ENCODE measurements around the gene KRT15. TPM values are rescaled to one million over a fixed set of nuclear protein-coding genes. Genes with fewer than 3 reads are reported as not detected.

The KRT15 gene
- total and polyA plus RNA-seq, 9 of the 15 experiments (the other 6 are each of a cell fraction or from before 2014, with no cell fraction given), result 0.28 to 4.4 (median 0.56) TPM

- H3K9me3 ChIP-seq (replicated peaks; ENCODE audit: control insufficient read depth, insufficient read depth, low read depth, low read length), result no peaks in the 10 kb centered on the region
- peak overlapping the region; percentile 87 for H3K4me2 ChIP-seq (ENCODE audit: insufficient read depth, low read length)
- peaks cover 20% of the 10 kb centered on the region; the same call in 1 of the 3 replicates for H3K36me3 ChIP-seq (ENCODE audit: control insufficient read depth, insufficient read depth, low read length)
- peak overlapping the region; percentile 62 to 86 for H3K9ac ChIP-seq (ENCODE audit: insufficient read depth in 1 of 2, low read depth in 2 of 2, low read length in 2 of 2)
- ChIA-PET CTCF (ENCODE audit: low intra/inter-chr PET ratio) (interaction anchor here (0.6 kb wide), 1 partner anchor 174 kb away, joined by 3 read pairs; no protein-coding TSS in a partner anchor), POLR2A (interaction anchor here (0.7 to 4.3 kb wide), 7 partner anchors 8 to 711 kb away, joined by 3 to 23 read pairs (median 7); partner anchors contain the start of genes EIF1 and KRT15)
- 42% methylated on average over 9 of the region's 10 CpGs for whole genome bisulfite sequencing (ENCODE audit: insufficient coverage, low coverage, missing lambda C conversion rate)
- ATAC-seq, result no peak
- peaks cover 45 to 70% of the 10 kb centered on the region in 2 experiments for H3K4me1 ChIP-seq (replicated peaks in 1 of 2; ENCODE audit: control insufficient read depth in 2 of 2, insufficient read depth in 2 of 2, low read length in 2 of 2)
- no peaks in the 10 kb centered on the region for H3K27me3 ChIP-seq (ENCODE audit: control insufficient read depth in 2 of 2, insufficient read depth in 2 of 2, low read length in 2 of 2)
- peak overlapping the region; percentile 94 for H3K27ac ChIP-seq (ENCODE audit: extremely low read depth, low read depth, low read length)
- DNase-seq (ENCODE audit: extremely low read depth in 1 of 4, low spot score in 3 of 4), result no peak
- H3K79me2 ChIP-seq (ENCODE audit: control insufficient read depth, insufficient read depth, low read length), result peaks cover 32% of the 10 kb centered on the region
- in situ Hi-C loops (cut with MboI), result no loop called here
- no peak for FAIRE-seq
- peak overlapping the region; percentile 80; the same call in 1 of the 2 replicates for H2AFZ ChIP-seq (ENCODE audit: low read depth, low read length)
- H3K9me1 ChIP-seq (ENCODE audit: control insufficient read depth, insufficient read depth, low read length), result no peaks in the 10 kb centered on the region
- BruUV-seq (replicated peaks), result no TSS peak
- no peaks in the 10 kb centered on the region; the same call in 1 of the 2 replicates for H4K20me1 ChIP-seq (replicated peaks; ENCODE audit: control insufficient read depth, insufficient read depth, low read length)
- TF ChIP-seq ATF7 (IDR thresholded peaks at IDR 0.05) (no peak), SMARCA5 (IDR thresholded peaks at IDR 0.05) (0 out of 2 replicates have a peak, but pooled peaks have one; percentile 0), MBD2 (IDR thresholded peaks at IDR 0.05; ENCODE audit: borderline replicate concordance, low read depth) (0 out of 2 replicates have a peak, but pooled peaks have one; percentile 1)
- intact Hi-C loops (cut with micrococcal nuclease), result no loop called here
- H3K4me3 ChIP-seq, result no peak overlapping the region
Observed at GRCh38 chr17:41528959-41529353, 10.3 kb upstream of the KRT15 start.
